HG03342 (cell line): ENCODE measurements around the gene A3GALT2.

Source experiments
- ATAC-seq: cut with Tn5 transposase; IDR thresholded peaks from one replicate; pipeline ENCODE4 v1.9.1; 2021; ENCODE audit warnings: mild to moderate bottlenecking, moderate library complexity; ENCODE audit not compliant: unreplicated experiment

Gene A3GALT2

GRCh38 chr1:33257772-33258712, 62.9 kb downstream of the A3GALT2 start:
- no peak for ATAC-seq

- ATAC-seq, result no peak
Observed at GRCh38 chr1:33257207-33257771, 63.6 kb downstream of the A3GALT2 start.
